A204.1 (cell line): ENCODE data around the gene FLYWCH2.
"Not testable (repeated sequence)": the region's sequence is repeated elsewhere in the genome, so short reads cannot be mapped to it uniquely, and the experiment has no call there.

Experiments
- FAIRE-seq: peaks from 2 replicates; lab custom pipeline; 2012; peaks lifted over from hg19 to GRCh38; lab: Jason Lieb, UNC

Gene FLYWCH2

DNA sequence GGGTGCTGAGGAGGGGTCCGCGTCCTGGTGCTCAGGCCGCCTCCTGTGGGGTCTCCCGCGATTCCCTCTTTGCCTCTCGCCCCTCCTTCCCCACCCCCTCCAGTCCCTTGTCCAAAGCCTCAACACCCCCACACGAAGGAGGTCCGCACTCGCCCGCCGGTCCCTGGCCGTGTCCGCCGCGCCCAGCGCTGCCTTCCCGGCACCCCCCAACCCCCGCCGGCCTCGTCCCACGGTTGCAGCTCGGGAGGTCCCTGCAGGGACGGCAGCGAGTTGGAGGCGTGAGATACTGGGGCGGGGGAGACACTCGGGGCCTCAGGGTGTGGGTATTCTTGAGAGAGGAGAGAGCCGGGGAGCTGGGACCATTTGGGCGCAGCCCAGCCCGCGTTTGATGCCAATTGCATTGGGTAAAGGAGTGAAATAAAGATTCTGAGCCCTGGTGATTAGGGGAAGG lies 468 bp downstream of the FLYWCH2 start:
- FAIRE-seq, result no peak

DNA sequence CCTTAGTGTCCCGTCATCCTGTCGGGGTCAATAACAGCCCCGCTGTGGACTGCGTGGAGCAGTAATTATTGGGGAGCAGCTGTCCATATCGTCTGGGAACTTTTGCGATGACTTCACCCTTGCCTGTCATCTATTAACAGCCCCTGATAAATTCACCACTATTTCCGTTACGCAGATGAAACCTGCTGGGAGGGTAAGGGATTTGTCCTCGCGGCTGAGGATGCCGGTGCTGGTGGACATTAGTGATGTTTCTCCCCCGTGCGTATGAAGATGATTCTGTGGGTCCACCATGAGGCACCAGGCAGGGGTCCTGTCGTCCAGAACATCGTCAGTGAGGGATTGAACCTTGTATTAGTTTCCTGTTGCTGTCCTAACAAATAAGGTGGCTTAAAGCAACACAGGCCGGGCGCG lies 1.0 kb downstream of the FLYWCH2 start:
- FAIRE-seq, result no peak

DNA sequence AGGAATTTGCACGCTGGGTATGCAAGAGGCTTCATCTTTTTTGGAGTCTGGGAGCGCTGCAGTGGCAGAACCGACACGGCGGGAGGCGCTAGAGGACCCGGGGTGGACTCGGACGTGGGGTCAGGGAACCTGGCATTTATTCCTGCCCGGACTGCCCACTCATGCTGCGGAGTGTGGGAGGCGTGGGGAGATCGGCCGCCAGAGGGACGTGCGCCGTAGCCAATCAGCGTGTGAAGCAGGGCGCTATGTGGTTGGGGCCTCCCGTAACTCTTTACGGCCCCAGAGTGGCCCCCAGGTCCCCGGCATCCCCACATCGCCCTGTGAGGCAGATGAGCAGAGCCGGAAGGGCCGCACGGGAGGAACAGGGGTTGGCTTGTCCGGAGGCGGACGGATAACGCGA lies 11.2 kb downstream of the FLYWCH2 start:
- no peak for FAIRE-seq

DNA sequence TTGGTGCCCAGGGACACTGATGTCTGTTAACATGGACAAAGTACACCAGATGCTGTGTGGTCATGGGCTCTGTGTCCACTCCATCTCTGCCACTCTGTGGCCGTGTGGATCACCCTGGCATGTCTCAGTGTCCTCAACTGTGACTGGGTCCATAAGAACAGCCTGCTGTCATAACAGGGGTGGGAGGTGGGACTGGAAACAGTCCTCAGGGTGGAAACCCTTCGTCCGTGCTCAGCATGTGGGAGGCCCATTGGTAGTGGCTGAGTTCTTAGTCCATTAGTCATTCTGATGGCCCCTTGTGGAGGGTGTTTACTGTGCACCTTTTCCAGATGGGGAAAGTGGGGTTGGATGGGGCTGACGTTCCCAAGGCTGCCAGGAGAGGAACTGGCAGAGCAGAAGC lies 12.8 kb downstream of the FLYWCH2 start:
- no peak for FAIRE-seq

DNA sequence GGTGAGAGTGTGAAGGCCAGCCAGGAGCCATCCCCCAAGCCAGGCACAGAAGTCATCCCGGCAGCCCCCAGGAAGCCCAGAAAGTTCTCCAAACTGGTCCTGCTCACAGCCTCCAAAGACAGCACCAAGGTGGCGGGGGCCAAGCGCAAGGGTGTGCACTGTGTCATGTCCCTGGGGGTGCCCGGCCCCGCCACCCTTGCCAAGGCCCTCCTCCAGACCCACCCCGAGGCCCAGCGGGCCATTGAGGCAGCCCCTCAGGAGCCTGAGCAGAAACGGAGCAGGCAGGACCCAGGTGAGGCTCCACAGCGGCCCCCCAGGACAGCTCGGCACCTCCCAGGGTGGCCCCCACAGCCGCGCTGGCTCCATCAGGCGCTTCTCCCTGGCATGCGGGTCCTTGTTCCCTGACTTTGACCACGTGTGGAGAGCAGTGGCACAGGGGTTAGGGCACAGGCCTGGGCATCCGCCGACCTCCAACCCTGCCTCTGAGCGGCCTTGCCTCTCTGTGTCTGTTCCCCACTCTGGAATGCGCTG lies 13.5 kb downstream of the FLYWCH2 start:
- FAIRE-seq, result no peak

DNA sequence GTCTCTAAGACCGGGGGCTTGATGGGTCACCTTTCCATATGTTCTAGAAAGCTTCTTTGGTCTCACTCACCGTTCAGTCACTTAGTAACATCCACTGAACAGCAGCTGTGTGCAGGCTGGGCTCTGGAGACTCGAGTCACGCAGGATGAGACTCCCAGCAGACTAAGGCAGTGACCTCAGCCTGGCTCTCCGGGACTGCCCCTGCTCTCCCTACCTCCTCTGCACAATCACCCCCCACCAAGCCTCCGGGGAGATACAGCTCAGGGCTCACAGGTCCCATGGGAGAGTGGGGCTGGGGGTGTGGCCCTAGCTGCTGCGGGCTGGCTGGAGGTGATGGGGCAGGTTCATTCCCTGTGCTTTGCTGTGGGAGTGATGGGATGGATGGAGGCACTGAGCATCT lies 14.1 kb downstream of the FLYWCH2 start:
- FAIRE-seq, result no peak

DNA sequence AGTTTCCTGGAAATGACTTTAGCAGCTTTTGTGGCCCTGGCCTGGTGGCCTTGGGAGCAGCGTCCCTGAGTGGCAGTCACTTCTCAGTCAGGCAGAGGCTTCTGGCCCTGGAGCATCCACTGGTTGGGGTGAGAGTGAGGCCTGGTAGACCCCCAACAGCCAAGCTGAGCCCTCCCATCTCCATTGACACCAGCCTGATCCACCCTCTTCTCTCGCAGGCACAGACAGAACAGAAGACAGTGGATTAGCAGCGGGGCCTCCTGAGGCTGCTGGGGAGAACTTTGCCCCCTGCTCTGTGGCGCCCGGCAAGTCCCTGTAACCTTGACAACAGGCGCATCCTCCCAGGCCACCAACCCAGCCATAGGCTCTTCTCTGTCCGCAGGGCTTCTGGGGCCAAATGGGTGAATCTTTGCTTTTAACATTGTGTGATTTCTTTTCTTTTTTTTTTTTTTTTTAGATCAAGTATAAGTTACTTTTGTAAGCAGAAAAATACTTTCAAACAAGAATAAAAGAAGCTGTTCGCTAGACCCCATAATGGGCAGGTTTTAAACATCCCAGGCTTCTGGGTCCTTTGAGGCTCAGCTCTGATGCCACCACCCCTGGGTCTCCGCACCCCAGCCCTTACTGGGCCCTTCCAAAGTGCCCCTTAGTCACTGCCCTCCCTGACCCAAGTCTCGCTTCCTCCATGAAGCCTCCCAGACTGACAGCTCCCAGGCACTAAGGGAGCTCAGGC lies 16.0 kb downstream of the FLYWCH2 start:
- no peak for FAIRE-seq

DNA sequence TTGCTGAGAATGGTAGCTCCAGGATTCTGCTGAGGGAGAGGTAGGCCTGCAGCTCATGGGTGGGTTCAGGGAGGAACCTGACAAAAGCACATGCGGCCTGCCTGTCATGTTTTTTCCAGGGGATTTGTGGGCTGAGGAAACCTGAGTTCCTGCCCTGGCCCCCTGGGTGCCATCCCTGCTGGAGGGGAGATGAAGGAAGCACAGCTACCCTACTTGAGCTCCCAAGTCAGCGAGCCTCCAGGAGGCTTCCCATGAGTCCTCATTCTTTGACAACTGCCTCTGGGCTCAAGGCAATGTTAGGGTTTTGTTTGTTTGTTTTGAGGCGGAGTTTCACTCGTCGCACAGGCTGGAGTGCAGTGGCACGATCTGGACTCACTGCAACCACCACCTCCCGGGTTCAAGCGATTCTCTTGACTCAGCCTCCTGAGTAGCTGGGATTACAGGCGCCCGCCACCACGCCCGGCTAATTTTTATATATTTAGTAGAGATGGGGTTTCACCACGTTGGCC lies 16.6 kb downstream of the FLYWCH2 start:
- FAIRE-seq, result no peak

DNA sequence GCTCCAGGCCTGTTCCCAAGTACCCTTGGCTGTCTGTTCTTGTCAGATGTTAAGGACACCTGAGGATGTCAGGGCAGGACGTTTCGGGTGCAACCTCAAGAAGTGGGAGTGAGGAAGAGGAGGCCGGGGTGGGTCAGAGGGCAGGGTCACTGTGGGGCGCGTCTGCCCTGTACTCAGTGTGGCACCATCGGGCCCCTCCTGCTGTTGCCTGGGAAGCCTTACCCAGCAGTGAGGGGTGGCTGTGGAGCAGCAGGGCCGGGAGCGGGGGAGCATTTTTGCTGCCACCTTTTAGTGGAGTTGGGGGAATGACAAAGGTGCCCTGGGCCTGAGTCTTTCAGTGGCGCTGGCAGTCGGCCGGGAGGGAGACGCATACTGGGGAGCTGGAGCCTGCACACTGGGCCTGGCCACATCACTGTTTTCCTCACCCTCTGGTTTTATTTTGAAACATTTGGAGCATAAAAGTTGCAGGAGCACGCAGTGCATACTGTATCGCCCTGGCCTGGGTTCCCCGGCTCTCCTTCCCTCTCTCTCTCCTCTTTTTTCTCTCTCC lies 17.6 kb downstream of the FLYWCH2 start:
- no peak for FAIRE-seq

DNA sequence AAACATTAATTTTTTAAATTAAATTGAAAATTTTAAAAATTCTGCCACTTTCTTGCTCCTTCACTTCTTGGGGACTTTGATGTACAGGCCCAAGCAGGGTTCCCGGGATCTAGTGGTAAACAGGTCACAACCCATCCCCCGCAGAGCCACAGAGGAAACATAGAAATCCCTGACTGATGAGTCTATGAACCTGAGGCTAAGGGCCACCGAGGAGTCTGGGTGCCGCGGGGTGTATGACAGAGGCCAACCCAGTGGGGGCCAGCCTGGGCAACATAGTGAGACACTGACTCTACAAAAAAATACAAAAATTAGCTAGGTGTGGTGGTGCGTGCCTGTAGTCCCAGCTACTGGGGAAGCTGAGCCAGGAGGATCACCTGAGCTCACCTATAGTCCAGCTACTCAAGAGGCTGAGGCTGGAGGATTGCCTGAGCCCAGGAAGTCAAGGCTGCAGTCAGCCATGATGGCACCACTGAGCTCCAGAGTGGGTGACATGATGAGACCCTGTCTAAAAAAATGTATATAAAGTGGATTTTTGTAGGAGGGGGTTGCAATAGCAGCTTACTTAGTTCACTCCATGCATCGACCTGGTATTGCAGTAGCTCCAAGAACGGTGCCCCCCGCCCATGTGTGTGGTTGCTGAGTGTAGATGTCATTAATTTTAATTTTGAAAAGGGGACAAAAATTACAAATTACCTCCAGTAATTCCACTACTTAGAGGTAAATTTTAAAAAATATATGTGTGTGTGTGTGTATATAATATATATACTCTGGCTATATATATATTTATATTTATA lies 19.5 kb downstream of the FLYWCH2 start:
- no peak for FAIRE-seq

DNA sequence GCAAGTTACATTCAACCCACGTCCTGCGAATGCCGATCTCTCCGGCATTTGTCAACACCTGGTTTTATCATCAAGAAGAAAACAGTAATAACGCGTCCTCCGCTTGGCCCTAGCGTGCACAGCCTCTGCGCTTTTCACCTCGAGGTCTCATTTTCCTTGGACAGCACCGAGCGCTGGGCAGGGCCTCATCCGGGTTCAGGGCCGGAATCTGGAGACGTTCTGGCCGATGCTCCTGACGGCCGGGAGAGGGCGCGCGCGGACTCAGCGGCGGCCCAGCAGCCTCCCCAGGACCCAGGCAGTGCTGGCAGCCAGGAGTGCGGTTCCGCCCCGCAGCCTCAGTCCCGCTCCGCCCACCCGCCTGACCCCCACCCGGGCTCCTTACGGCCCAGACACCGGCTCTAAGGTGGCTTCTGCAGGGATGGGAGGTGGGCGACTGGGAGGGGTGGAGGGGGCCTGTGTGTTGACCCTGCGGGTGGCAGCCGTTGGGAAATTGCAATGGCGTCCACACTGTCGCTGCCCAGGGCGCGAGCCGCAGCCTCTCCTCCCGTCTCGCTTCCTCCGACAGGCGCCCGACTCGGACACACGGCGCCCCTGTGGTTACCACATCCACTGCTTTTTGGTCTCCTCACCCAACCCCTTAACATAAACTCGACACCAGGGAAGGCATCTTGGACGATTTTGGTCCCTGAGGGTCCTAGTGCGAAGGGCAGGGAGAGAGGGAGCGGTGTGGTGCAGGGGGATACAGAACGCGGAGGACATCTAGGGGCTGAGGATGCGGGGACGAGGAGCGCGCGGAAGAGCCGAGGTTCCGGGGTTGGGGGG lies 21.3 kb downstream of the FLYWCH2 start:
- peak; percentile 67 for FAIRE-seq

DNA sequence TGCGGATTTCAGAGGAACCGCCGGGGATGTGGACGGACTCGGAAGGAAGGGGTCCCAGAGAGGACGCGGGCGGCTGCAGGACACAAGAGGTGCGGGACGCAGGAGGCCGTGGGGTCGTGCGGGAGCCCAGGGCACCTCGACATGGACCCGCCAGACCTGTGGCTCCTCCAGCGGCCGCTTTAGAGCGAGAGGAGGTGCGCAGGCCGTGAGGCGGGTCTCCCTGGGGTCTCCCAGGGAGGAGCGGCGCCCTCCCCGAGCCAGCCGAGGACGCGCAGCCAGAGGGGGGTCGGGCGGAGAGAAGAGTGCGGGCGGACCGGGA lies 21.9 kb downstream of the FLYWCH2 start:
- no peak for FAIRE-seq

DNA sequence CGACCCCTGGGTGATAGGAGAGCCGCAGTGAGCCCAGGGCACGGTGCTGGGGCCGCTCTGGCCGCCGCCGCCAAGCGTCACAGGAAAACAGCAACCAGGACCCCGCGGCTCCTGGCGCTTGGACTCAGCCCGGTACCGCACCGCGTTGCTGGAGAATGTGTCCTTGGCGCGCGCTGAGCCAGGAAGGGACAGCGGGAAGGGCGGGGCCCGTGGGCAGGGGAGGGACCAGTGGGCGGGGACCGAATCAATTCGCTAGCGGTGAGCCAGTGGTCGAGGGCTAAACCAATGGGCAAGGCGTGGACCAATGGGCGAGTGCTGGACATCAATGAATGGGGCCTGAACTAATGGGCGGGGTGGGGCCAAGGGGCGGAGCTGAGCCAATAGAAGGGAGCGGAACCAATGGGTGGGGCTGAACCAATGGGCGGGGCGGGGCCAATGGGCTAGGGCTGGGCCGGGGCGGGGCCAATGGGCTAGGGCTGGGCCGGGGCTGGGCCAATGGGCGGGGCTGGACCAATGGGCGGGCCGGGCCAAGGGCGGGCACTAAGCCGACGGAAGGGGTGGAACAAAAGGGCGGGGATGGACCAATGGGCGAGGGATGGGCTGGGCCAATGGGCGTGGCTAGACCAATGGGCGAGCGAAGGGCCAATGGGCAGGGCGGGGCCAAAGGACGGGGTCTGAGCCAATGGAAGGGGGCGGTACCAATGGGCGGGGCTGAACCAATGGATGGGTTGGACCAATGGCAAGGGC lies 22.4 kb downstream of the FLYWCH2 start:
- FAIRE-seq, result peak; percentile 97

DNA sequence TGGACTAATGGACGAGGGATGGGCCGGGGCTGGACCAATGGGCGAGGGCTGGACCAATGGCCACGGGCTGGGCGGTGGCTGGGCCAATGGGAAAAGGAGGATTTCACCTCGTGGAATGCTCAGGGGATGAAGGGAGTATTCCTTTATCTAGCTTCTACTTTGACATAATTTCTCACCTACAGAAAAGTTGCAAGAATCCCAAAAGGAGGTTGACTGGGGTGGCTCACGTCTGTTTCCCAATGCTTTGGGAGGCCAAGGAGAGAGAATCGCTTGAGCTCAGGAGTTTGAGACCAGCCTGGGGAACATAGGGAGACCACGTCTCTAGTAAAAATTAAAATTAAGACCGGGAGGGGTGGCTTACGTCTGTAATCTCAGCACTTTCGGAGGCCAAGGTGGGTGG lies 23.0 kb downstream of the FLYWCH2 start:
- no peak for FAIRE-seq

DNA sequence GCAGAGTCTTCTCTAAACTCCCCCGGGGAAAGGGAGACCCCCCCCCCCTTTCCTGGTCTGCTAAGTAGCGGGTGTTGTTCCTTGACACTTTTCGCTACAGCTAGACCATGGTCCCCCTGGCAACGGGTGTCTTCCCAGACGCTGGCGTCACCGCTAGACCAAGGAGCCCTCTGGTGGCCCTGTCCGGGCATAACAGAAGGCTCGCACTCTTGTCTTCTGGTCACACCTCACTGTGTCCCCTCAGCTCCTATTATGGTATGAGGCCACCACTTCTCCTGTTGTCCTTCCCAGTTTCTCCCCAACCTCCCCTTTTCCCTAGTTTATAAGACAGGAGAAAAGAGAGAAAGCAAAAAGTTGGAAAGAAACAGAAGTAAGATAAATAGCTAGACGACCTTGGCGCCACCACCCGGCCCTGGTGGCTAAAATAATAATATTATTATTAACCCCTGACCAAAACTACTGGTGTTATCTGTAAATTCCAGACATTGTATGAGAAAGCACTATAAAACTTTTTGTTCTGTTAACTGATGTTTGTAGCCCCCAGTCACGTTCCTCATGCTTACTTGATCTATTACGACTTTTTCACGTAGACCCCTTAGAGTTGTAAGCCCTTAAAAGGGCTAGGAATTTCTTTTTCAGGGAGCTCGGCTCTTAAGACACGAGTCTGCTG lies 24.2 kb downstream of the FLYWCH2 start:
- FAIRE-seq, result not testable (repeated sequence)

DNA sequence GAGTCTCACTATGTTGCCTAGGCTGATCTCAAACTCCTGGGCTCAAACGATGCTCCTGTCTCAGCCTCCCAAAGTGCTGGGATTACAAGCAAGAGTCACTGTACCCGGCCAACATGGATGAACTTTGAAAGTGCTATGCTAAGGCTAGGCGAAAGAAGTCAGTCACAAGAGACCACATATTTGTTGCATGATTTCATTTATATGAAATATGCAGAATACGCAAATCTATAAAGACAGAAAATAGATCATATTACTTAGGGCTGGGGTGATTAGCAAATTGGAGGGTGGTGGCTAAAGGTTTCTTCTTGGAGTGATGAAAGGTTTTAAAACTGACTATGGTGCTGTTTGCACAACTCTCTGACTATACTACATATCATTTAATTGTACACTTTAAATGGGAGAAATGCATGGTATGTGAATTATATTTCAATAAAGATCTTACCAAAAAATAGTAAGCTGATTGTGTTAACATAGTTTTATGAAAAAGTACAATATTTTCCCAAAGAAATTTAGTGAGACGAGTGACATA lies 27.5 kb downstream of the FLYWCH2 start:
- no peak for FAIRE-seq

DNA sequence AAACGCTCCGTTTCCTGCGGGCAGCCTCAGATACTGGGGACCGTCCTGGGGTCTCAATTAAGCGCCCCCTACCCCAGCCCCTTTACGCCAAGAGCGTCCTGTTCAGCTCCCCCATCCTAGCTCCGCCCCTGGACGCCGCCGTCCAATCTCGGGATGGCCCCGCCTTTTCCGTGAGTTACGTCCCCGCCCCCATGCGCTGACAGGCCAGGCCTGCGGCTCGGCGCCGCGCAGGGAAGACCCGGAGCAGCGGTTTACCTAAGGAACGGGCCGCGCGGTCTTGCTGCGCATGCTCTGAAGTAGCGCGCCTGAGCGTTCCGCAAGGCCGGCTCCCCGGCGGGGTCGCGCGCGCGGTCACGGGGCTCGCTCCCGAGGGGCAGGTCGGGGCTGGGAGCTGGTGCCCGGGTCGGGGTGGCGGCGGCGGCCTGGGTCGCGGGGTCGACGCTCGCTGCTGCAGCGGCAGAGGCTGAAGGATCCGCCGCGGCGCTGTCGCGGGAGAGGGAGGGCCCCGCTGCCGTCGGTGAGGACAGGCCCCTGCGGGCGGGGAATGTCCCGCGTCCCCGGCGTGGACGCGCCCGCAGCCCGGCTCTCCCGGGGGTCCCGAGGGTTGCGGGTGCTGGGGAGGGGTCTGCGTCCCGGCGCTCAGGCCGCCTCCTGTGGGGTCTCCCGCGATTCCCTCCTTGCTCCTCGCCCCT lies 28.8 kb downstream of the FLYWCH2 start, which contains the start of gene FLYWCH1:
Gene FLYWCH1, plus strand, starts transcription at position 294 of the 692 bp plus-strand sequence. CDS start 17,755 bp downstream, outside the sequence.
- FAIRE-seq, result peak; percentile 82

DNA sequence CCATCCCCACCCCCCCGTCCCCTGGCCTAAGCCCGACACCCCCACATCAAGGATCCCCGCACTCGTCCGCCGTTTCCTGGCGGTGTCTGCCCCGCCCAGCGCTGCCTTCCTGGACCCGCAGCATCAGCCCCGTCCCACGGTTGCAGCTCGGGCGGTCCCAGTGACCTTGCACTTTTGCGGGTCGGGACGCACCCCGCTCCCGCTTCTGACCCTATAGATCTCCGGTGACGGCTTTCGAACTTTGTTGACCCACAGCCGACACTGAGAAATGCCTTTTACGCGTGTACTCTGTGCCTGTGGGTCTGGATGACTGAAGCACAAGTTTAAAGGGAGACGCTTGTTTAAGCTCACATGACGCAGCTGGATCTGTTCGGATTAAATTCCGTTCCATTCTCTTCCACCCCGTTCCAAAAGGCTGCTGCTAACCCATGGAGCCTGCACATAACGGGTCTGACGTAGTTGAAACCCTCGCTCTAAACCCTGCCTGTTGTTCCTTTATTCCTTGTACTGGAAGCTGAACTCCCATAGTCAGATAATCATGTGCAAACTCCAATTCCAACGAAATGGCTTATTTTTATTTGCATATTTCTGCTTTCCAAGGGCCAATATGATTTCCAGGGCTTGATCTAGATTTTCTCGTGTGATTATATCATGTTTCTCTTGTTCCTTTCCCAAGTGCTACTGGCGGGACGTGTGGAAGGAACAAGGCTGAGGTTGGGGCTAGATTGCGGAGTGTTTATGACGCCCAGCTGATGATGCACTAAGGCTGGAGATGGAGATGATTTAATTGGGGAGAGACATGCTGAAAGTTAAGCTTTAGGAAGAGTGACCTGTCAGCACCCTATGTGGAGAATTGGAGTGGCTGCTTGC lies 29.6 kb downstream of the FLYWCH2 start:
- FAIRE-seq, result no peak

DNA sequence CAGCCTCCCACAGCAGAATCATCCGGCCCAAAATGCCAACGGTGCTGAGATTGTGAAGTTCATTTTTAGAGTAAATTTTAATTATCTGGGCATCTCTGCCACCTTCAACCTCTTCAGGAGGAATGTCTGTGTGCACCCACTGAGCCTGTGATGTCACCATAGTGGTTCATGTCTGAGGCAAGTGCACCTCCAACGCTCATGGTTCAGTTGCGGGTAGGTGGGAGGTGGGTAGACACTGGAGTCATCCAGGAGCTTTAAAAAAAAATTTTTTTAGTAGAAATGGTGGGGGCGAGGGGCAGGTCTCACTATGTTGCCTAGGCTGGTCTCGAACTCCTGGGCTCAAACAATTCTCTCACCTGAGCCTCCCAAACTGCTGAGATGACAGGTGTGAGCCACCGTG lies 30.6 kb downstream of the FLYWCH2 start:
- FAIRE-seq, result no peak
